ENCODE data around the gene PLSCR5.

The PLSCR5 gene

DNA sequence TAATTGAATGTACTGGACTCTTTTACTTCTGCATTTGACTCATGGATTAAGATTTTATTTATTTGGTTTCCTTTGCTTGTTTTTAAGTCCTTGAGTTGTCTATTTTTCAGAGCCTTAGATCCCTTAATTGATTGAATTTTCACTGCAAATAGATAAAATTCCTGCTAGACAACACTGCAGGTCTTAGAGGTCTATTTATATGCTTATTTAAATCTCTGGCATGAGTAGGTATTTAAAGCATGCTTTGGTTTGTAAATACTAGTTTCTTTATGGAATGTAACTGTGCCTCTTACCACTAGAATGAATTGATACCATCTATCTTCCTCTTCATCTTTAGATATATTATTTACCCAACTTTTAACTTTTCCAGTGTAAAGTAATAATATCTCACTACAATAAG, 20.0 kb downstream of the PLSCR5 start:
- no peak for DNase-seq (ENCODE audit: low read depth in 2 of 2)

DNA sequence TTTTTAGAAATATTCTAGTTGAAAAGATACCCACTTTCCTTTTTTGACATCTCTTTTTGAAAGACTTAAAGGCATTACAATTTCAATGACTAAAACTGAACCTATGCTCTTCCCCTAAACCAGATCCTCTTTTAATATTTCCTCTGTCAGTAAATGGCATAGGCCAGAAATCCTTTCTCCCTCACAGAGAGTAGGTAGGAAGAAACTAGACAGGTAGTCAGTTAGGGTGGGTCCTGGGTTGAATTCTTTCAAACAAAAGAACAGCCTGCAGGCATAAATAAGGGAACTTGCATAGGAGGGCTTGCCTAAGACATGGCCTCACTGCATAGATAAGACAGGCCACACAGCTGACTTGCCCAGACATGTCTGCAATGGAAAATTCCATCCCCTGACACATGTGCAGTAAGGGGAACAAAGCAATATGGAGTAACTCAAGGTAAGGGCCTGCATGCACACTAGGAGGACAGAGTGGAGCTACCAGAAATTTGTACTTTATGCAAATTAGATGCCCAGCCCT, 23.1 kb downstream of the PLSCR5 start:
- no peak for DNase-seq (ENCODE audit: low read depth in 2 of 2)

DNA sequence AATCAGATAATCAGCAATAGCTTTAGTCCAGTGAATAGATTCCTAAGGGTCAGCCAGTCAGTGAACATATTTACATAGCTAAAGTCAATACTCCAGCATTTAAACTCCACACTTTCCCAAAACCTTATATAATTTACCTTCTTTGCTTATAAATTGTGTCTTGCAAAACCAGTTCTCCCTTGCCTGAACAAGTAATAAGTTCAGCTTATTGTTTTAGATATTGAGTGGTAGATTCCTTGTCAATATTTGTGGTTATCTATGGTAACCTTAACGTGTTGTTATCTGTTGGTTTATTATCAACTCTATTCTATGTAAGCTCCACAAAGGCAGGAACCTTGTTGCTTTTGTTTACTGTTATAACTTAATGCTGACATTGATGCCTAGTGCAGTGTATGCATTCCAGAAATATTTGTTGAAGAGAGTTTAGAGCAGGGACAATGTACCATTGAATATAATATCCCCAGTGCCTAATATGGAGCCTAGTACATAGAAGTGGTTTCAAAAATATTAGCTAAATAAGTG, 24.0 kb downstream of the PLSCR5 start:
- no peak for DNase-seq (ENCODE audit: low read depth in 2 of 2)

DNA sequence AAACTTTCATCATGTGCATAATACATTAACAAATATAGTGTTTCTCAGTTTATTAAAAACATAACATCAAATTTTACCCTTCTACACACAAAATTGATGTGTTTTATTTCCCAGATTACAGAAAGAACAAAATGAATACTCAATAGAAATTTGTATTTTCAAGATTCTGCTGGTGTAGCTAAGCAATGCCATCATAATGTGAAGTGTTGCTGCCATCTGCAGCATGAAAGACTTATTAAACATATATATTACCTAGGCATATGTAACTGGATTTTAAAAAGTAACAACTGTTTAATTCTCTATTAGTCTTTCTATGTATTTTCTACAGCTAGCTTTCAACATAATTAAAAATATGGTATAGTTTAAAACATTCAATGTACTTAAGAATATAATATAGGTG, 27.5 kb downstream of the PLSCR5 start:
- no peak for DNase-seq (ENCODE audit: low read depth in 2 of 2)

DNA sequence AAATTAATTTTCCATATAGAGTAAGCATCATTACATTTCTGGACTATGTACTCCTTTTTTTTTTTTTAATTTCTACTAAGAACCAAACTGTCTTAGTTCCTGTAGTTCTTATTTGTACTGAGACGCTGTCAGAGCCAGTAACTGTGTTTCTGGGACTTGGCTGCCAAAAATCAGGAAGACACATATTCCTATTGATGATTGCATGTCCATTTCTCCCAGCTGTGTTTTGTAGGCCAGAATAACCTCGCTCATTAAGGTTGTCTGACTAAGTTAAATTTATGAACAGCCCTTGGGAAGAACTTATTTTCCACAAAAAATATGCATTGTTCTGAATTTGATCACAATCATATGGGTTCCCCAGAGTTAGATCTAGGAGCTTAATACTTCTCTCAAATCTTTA, 29.5 kb downstream of the PLSCR5 start:
- no peak for DNase-seq (ENCODE audit: low read depth in 2 of 2)

DNA sequence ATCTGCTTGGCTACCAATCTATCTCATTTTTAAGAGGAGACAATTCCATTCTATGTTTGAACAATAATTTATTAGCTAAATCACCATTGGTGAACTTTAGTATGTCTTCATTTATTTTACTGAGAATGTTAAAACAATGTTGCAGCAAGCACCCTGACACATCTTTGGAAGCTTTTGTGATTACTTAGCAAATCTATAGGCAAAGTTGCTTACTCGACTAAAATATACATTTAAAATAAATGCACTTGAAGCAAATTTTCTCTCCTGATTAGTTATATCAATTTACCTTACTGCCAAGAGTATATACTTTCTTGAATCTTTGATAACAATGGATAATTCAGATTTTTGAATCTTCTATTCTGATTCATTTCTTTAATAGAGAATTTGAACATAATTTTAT, 31.0 kb downstream of the PLSCR5 start:
- DNase-seq (ENCODE audit: low read depth in 2 of 2), result no peak

DNA sequence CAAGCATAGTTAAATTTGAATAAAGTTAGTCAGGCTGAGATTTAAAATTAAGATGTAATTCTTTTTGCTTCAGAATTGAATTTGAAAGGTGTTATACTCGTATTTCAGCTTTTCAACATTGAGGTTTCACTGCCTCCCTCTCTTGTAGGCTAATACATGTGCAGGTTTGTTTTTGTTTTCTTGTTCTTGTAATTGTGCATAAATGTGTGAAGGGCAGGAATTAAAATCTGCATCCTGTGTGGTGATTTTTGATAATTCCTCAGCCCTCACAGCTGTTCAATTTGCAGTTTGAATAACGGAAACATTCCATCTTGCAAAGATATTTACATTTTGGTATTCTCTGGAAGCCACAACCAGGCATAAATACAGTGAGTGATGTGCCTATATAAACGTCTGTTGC, 35.8 kb downstream of the PLSCR5 start:
- no peak for DNase-seq (ENCODE audit: low read depth in 2 of 2)

DNA sequence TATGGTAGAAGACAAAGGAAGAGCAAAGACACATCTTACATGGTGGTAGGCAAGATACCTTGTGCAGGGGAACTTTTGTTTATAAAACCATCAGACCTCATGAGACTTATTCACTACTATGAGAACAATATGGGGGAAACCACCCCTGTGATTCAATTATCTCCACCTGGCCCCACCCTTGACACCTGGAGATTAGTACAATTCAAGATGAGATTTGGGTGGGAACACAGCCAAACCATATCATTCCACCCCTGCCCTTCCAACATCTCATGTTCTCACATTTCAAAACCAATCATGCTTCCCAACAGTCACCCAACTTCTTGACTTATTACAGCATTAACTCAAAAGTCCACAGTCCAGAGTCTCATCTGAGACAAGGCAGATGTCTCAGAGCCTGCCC, 39.0 kb downstream of the PLSCR5 start:
- no peak for DNase-seq (ENCODE audit: low read depth in 2 of 2)

DNA sequence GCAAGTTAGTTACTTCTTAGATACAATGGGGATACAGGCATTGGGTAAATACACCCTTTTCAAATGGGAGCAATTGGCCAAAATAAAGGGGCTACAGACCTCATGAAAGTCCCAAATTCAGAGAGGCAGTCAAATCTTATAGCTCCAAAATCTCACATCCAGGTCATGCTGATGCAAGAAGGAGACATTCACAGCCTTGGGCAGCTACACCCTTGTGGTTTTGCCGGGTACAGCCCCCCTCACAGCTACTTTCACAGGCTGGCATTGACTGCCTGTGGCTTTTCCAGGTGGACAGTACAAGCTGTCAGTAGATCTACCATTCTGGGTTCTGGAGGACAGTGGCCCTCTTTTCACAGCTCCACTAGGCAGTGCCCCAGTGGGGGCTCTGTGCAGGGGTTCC, 43.3 kb downstream of the PLSCR5 start:
- no peak for DNase-seq (ENCODE audit: low read depth in 2 of 2)

DNA sequence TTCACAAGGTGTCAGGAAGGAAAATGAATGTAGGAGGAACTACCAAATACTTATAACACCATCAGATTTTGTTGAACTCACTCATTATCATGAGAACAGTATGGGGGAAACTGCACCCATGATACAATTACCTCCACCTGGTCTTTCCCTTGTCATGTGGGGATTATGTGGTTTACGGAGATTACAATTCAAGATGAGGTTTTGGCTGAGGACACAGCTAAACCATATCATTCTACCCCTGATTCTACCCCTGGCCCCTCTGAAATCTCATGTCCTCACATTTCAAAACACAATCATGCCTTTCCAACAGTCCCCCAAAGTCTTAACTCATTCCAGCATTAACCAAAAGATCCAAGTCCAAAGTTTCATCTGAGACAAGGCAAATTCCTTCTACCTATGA, 43.7 kb downstream of the PLSCR5 start:
- DNase-seq (ENCODE audit: low read depth in 2 of 2), result no peak

DNA sequence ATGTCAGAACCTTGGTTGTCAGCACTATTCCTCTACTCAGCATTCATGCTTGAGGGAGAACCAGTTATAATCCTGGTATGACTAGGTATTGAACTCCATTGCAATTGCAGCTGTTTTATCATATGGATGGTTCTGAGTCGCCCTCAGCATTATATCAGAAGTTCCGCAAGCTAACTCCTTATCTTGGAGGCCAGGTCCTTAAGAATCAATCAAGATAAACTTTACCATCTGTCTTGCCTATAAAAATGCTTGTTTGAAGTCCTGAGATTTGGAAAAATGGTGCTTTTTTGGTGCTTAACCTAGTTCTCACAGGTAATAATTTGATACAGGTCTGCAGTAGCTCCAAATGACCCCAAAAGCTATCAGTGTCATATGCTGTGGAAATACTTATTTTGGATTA, 44.5 kb downstream of the PLSCR5 start:
- DNase-seq (ENCODE audit: low read depth in 2 of 2), result no peak

DNA sequence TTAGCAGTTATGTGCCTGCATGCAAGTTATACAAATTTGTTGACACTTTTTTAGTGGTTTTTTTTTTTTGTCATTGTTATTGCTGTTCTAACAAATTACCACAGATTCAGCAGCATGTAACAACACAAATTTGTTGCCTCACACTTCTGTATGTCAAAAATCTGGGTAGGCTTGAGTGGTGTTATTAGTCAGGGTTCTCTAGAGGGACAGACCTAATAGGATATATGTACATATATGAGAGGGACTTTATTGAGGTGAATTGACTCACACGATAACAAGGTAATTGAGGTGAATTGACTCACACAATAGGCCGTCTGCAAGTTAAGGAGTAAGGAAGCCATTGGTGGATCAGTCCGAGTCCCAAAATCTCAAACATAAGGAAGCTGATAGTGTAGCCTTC, 45.8 kb downstream of the PLSCR5 start:
- DNase-seq (ENCODE audit: low read depth in 2 of 2), result no peak

DNA sequence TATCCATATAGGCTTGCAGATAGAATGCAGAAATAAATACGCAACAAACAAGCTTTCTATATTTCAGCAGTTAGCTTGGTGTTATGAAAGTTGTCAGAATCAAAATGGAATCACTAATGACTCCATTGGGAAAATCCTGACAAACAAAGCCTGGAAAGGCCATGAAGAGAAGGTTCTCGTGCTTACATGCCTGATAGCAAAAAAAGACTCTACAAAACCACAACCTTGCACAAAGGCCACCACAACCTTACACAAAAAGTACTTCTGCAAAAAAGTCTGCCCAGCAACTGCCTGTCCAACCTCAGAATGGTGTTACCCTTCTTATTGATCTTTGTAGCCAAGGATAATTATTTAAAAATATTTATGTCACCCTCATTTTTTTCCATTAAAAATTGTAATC, 46.4 kb downstream of the PLSCR5 start:
- no peak for DNase-seq (ENCODE audit: low read depth in 2 of 2)

DNA sequence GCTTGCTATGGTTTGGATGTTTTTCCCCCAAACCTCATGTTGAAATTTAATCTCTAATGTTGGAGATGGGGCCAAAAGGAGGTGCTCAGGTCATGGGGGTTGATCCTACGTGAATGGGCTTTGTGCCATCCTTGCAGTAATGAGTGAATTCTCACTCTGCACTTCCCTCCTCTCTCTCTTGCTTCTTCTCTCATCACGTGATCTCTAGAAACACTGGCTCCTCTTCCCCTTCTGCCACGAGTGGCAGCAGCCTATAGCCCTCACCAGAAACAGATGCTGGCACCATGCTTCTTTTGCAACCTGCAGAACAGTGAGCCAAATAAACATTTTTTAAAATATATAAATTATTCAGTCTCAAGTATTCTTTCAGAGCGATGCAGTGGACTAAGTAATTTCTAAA, 47.4 kb downstream of the PLSCR5 start:
- DNase-seq (ENCODE audit: low read depth in 2 of 2), result no peak

DNA sequence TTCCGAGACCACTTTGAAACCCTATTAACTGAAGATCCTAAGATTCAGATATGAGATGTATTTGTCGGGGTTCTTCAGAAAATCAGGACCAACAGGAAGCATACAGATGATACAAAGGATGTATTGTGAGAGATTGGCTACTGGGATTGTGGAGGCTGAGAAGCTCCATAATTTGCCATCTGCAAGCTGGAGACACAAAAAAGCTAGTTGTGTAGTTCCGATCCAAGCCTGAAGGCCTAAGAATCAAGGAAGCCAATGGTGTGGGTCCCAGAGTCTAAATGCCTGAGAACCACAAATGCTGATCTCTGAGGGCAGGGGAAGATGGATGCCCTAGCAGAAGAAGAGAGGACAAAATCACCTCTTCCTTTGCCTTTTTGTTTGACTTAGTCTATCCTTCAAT, 49.8 kb downstream of the PLSCR5 start:
- DNase-seq (ENCODE audit: low read depth in 2 of 2), result no peak

DNA sequence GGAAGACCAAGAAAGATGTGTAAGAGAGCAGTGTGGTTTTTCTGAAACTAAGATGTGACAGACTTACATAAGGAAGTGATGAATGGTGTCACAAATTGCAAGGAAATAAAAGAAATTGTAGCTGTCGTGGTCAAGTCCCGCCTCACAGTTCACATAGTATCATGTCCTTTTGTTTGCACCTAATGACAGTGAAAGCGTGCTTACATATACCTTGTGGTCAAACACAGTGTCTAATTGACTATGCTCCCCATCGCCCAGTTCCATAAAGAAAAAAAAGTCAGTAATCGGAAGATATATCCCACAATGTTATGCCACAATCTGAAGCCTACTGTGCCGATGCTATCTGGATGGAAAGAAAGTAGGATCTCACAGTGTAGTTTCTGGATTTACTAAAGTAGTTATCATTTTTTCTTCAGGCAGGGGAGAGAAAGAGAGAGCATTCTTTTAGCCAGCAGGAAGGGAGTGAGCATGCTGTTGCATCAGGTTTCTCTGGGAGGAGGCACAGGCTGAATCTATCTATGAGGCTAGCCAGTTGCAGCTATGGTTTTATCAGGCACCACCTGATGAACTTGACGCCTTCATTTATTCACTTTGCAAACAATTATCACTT, 50.9 kb downstream of the PLSCR5 start:
- DNase-seq (ENCODE audit: low read depth in 2 of 2), result no peak

DNA sequence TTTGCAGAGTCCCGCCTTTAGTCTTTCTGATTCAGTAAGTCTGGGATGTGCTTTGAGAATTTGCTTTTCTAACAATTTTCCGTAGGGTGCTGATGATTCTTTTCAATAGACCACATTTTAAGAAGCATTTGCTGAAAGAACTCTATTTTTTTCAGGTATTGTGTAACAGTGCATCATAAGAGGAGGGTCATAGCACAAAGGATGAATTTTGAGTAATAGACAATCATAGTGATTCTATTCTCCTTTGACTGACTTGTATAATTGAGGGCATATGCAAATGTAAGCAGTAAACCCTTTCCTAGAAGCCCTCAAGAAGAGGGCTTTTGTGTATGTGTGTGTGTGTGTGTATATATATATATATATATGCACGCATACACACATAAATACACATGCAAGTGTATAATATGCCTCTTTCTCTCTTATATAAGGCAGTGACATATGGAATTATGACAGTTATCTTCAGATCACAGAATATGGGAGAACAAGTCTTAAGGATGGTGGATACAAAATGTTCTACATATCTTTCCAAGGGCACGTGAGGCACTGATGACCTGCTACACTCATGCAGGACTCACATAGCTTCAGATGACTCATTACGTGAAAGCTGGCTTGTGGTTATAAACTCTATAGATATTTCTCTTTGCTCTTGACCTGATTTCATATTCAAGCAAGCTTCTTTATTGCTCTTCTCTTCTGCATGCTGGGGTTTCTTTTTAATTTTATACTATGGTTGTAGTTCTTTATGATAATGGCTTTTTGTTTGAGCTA, 54.2 kb downstream of the PLSCR5 start:
- DNase-seq (ENCODE audit: low read depth in 2 of 2), result peak in 1 of 2 donors; percentile 9

DNA sequence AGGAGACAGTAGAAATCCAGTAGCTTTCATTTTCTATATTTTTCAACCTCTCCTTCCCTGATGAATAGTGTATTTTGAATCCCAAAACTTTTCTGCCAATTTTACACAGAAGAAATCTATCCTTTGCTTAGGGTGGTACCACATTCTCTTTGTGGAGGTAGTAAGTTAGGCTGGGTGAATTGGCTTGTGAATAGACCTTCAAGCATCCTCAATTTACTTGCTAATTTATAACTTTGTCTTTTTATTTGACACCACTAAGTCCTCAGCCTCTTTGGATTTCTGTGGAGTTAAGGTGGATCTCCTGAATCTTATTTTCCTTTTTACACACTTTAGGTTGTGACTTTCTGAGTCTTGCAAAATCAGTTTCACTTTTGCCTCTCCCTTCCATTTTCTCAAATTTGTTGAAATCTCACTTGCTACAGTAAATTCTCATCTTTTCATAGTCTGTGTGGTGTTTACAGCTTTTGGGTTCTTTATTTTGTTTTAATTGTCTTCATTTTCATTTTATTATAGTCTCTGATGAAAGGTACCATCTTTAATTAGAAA, 55.0 kb downstream of the PLSCR5 start:
- no peak for DNase-seq (ENCODE audit: low read depth in 2 of 2)

DNA sequence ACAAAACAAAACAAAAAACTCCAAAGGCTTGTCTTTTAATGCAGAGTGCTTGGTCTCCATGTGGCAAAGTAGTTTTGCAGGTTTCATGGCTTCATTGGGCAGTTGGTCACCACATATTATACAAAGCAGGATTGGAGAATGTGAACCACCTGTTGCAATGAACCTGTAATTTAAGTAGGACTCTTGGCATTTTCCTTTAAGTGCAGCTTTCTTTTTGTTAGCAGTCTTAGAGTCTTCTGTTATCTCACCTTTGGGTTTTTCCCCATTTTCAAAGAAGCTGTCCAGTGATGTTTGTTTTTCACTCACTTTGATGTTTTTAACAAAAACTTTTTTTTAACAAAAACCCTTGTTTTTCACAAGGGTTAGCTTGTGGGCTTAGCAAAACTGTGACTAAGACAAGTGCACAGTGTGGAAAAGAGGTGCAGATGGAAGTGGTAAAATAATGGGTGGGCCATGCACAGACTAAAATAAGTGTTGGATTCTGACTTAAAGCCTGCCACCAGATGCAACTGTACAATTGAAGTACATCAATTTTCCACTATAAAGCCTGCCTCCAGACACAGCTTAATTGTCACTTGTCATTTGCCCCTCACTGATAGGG, 57.8 kb downstream of the PLSCR5 start:
- DNase-seq (ENCODE audit: low read depth in 2 of 2), result no peak

DNA sequence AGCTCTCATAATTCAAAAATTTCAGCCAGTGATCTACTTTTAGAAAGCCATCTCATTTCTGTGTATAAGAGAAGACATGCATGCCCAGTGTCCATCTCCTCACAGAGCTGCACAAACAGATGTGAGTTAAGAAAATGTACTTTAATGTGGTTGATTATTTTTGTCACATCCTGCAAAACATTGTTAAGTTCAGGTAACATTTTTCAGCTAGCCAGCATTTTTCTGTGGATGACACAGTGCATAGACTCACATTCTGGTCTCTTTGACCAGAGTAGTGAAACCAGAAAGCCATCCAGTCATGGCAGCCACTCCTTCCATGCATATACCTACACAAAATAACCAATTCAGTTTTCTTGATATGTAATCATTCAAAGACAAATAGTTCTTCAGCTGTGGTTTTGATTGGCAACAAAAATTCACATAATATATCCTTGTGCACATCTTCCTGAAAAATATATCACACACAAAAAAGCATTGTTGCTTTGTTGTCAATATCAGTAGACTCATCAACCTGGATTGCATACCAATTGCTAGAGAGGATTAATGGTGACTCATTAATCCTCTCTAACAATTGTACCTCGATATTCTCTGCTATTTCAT, 58.7 kb downstream of the PLSCR5 start:
- DNase-seq (ENCODE audit: low read depth in 2 of 2), result no peak

DNA sequence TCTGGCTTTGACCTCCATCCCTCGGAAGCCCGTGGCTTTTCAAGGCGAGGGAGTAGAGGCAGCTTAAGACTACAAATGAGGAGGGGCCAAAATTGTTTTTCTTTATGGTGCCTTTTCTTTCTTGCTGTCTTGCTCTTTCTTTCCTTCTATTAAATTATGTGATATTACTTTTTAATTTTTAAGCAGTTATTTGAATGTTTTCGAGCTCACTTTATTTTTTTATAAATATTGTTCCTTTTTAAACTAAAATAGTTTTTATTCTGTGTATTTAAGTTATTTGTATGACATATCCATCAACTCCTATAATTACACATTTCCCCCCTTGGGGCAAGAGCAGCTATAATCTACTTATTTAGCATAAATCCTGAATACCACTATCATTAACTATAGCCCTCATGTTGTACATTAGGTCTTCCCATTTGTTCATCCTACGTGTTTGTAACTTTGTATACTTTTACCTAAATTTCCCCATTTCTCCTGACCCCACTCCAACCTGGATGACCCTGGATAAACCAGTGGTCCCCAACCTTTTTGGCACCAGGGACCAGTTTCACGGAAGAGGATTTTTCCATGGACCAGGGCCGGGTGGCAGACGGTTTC, 60.1 kb downstream of the PLSCR5 start:
- no peak for DNase-seq (ENCODE audit: low read depth in 2 of 2)
